K562 (cell line): ENCODE data around the gene COL23A1. TPM values are rescaled to one million over a fixed set of nuclear protein-coding genes. Genes with fewer than 3 reads are reported as not detected.

Experiments
- ATAC-seq: fragments of 200-7000 bp; cut with Tn5 transposase; 3 replicates; pipeline ENCODE4 v1.9.1; 2020; ENCODE audit warnings: moderate library complexity
- BruUV-seq: library from RNA; stranded (reverse); fragments of 400-500 nt; replicated peaks from 2 replicates; lab custom pipeline; 2021; lab: Mats Ljungman, UMichigan
- CTCF ChIA-PET: fragments of 300-600 bp; formaldehyde crosslinking; extraction: SDS; loops from one replicate; lab custom pipeline; 2021; ENCODE audit warnings: low intra/inter-chr PET ratio; lab: Yijun Ruan, JAX
- POLR2A ChIA-PET: fragments of 300-600, 350-650 bp; sonication (Branson Sonifier 250); formaldehyde crosslinking; extraction: SDS; loops from one replicate; lab custom pipeline; 2021; ENCODE audit warnings: antibody characterized with exemption, inconsistent platforms; lab: Yijun Ruan, JAX
- DNase-seq, 4 experiments: peaks; one replicate each; pipeline versions ENCODE4 v3.0.0 to v3.0.0-alpha.2; 2011 to 2018; ENCODE audit warnings: low spot score in 3 of 4, mixed read lengths in 3 of 4; ENCODE audit errors: extremely low read depth in 1 of 4
- FAIRE-seq: peaks from 2 replicates; lab custom pipeline; 2011; peaks lifted over from hg19 to GRCh38; lab: Jason Lieb, UNC
- H2AFZ ChIP-seq: 2 replicates; pipeline ENCODE4 v1.6.0; 2011; ENCODE audit warnings: low read depth, low read length, control low read depth, inconsistent platforms
- H3K27ac ChIP-seq: fragments of 200-600 bp; 3 replicates; pipeline ENCODE4 v1.8.0; 2011; ENCODE audit warnings: low read depth, mild to moderate bottlenecking, control low read depth, inconsistent platforms, low read length, moderate library complexity, mixed read lengths; ENCODE audit errors: extremely low read depth
- H3K27me3 ChIP-seq, 2 experiments: fragments of 300-600 bp in 1 of 2; 2 replicates in 1 of 2; 3 replicates in 1 of 2; pipeline versions ENCODE4 v1.6.0 to v1.8.0; 2011; ENCODE audit warnings: inconsistent platforms in 2 of 2, low read length in 2 of 2, mild to moderate bottlenecking in 1 of 2, mixed read lengths in 1 of 2, moderate library complexity in 1 of 2; ENCODE audit not compliant: control insufficient read depth in 2 of 2, insufficient read depth in 2 of 2
- H3K36me3 ChIP-seq: fragments of 300-600 bp; 3 replicates; pipeline ENCODE4 v1.8.0; 2011; ENCODE audit warnings: mild to moderate bottlenecking, low read length, inconsistent platforms; ENCODE audit not compliant: control insufficient read depth, insufficient read depth
- H3K4me1 ChIP-seq, 2 experiments: fragments of 200-600 bp in 1 of 2; replicated peaks in 1 of 2; 2 replicates in 1 of 2; 3 replicates in 1 of 2; pipeline versions ENCODE4 v1.5.1 to v1.8.0; 2011; ENCODE audit warnings: inconsistent platforms in 2 of 2, low read length in 2 of 2, mild to moderate bottlenecking in 1 of 2, mixed read lengths in 1 of 2, moderate library complexity in 1 of 2; ENCODE audit not compliant: control insufficient read depth in 2 of 2, insufficient read depth in 2 of 2
- H3K4me2 ChIP-seq: 2 replicates; pipeline ENCODE4 v1.6.1; 2011; ENCODE audit warnings: low read length, control low read depth, inconsistent platforms, mixed read lengths; ENCODE audit not compliant: insufficient read depth
- H3K4me3 ChIP-seq: fragments of 200-600 bp; sonication (generic), shearing (Covaris generic); 2 replicates; pipeline ENCODE4 v1.5.1; 2016; ENCODE audit warnings: control low read depth, inconsistent platforms
- H3K79me2 ChIP-seq: fragments of 200-600 bp; 3 replicates; pipeline ENCODE4 v1.8.0; 2011; ENCODE audit warnings: low read length, inconsistent platforms; ENCODE audit not compliant: control insufficient read depth, insufficient read depth
- H3K9ac ChIP-seq, 2 experiments: 2 replicates each; pipeline versions ENCODE4 v1.6.0 to v1.6.1; 2011; ENCODE audit warnings: low read depth in 2 of 2, low read length in 2 of 2, control low read depth in 1 of 2, inconsistent platforms in 1 of 2, mild to moderate bottlenecking in 1 of 2, mixed read lengths in 1 of 2; ENCODE audit not compliant: insufficient read depth in 1 of 2
- H3K9me1 ChIP-seq: one replicate; pipeline ENCODE4 v1.6.0; 2011; ENCODE audit warnings: inconsistent platforms, mild to moderate bottlenecking, low read length, moderate library complexity; ENCODE audit not compliant: control insufficient read depth, insufficient read depth
- H3K9me3 ChIP-seq: replicated peaks from 2 replicates; pipeline ENCODE4 v1.5.1; 2011; ENCODE audit warnings: low read depth, low read length, inconsistent platforms; ENCODE audit not compliant: control insufficient read depth, insufficient read depth
- H4K20me1 ChIP-seq: replicated peaks from 2 replicates; pipeline ENCODE4 v1.6.1; 2011; ENCODE audit warnings: low read length, inconsistent platforms, mixed read lengths; ENCODE audit not compliant: control insufficient read depth, insufficient read depth
- FOXP1 ChIP-seq: sonication (generic); formaldehyde crosslinking; IDR thresholded peaks from 2 replicates; pipeline ENCODE4 v1.8.0; 2022; ENCODE audit warnings: mild to moderate bottlenecking, missing genetic modification reagents
- GATA2 ChIP-seq: sonication (generic); formaldehyde crosslinking; IDR thresholded peaks from 2 replicates; pipeline ENCODE4 v1.4.0; 2020; ENCODE audit warnings: mild to moderate bottlenecking, missing genetic modification reagents
- HDAC1 ChIP-seq, 2 experiments: fragments of 450-650 bp; IDR thresholded peaks; 2 replicates each; pipeline ENCODE4 v1.6.1; 2016 to 2017; ENCODE audit warnings: inconsistent platforms in 1 of 2, mild to moderate bottlenecking in 1 of 2, moderate library complexity in 1 of 2
- MEF2A ChIP-seq: IDR thresholded peaks from 2 replicates; pipeline ENCODE4 v1.6.1; 2011; ENCODE audit warnings: low read depth, mild to moderate bottlenecking, low read length, moderate library complexity; ENCODE audit not compliant: control insufficient read depth
- NFYB ChIP-seq: IDR thresholded peaks from 2 replicates; pipeline ENCODE4 v1.6.1; 2011; ENCODE audit warnings: mild to moderate bottlenecking, moderate library complexity; ENCODE audit not compliant: insufficient read length; ENCODE audit errors: extremely low read depth
- NONO ChIP-seq, 2 experiments: fragments of 200-400 bp in 1 of 2; fragments of 450-650 bp in 1 of 2; formaldehyde crosslinking in 1 of 2; IDR thresholded peaks; 2 replicates each; pipeline ENCODE4 v1.6.1; 2017; ENCODE audit warnings: low read depth in 2 of 2, mild to moderate bottlenecking in 2 of 2, moderate library complexity in 2 of 2, low read length in 1 of 2
- OTX1 ChIP-seq: fragments of 450-650 bp; formaldehyde crosslinking; IDR thresholded peaks from 2 replicates; pipeline ENCODE4 v1.4.0; 2022; ENCODE audit warnings: mild to moderate bottlenecking
- PHB2 ChIP-seq: fragments of 450-650 bp; IDR thresholded peaks from 2 replicates; pipeline ENCODE4 v1.6.1; 2017; ENCODE audit warnings: low read depth
- PRMT5 ChIP-seq: sonication (generic); formaldehyde crosslinking; IDR thresholded peaks from 2 replicates; pipeline ENCODE4 v1.5.0; 2020; ENCODE audit warnings: missing genetic modification reagents
- SIX5 ChIP-seq, 2 experiments: IDR thresholded peaks; 2 replicates each; pipeline ENCODE4 v1.6.1; 2011; ENCODE audit warnings: low read length in 2 of 2, borderline replicate concordance in 1 of 2, low read depth in 1 of 2, mild to moderate bottlenecking in 1 of 2, moderate library complexity in 1 of 2; ENCODE audit not compliant: insufficient read depth in 1 of 2
- TBP ChIP-seq: optimal IDR thresholded peaks from 2 replicates; pipeline ENCODE3; 2011; ENCODE audit warnings: low read depth, low read length, improper control_type of control experiment
- ZNF140 ChIP-seq: fragments of 250-450 bp; sonication (Bioruptor Pico); IDR thresholded peaks from 2 replicates; pipeline ENCODE4 v1.8.0; 2021; ENCODE audit warnings: moderate library complexity, mild to moderate bottlenecking, inconsistent platforms
- ZNF311 ChIP-seq: fragments of 250-450 bp; sonication (Bioruptor Pico); IDR thresholded peaks from 2 replicates; pipeline ENCODE4 v1.4.0; 2020; ENCODE audit warnings: mild to moderate bottlenecking, moderate library complexity
- ZNF444 ChIP-seq: fragments of 250-450 bp; sonication (Bioruptor Pico); IDR thresholded peaks from 2 replicates; pipeline ENCODE4 v1.4.0; 2020; ENCODE audit warnings: mild to moderate bottlenecking, moderate library complexity
- ZNF764 ChIP-seq: fragments of 250-450 bp; sonication (Bioruptor Pico); IDR thresholded peaks from 2 replicates; pipeline ENCODE4 v1.4.0; 2020; ENCODE audit warnings: low read depth, mild to moderate bottlenecking, moderate library complexity
- whole genome bisulfite sequencing: fragments of 100-300 bp; shearing (Covaris generic); methylation state at CpG from one replicate; pipeline ENCODE4 v1.1.6; 2016; ENCODE audit warnings: low coverage, mixed read lengths; ENCODE audit not compliant: insufficient coverage; ENCODE audit errors: missing lambda C conversion rate; 5-methylcytosine and 5-hydroxymethylcytosine counted together
- in situ Hi-C: fragments of 300-500 bp; cut with MboI; formaldehyde crosslinking; loops from 4 replicates; pipeline ENCODE4 v1.15.0; 2018; ENCODE audit warnings: inconsistent platforms, mixed read lengths
- intact Hi-C: fragments of 100-400 bp; cut with micrococcal nuclease; formaldehyde crosslinking; loops from 2 replicates; pipeline ENCODE4 v1.14.2; 2022
- polyA plus RNA-seq, 8 experiments: library from polyadenylated mRNA; depleted of rRNA in 4 of 8; stranded (reverse) in 5 of 8; unstranded in 3 of 8; fragments of >200 nt; fragmentation: Nextera tagmentation in 2 of 8; fragmentation: Illumina TruSeq in 1 of 8; extraction: Ambion mirVana in 2 of 8; extraction: Trizol in 1 of 8; gene quantifications; 2 replicates each; pipeline versions ENCODE4 v1.2.1 to v1.2.3, GENCODE V29; 2011 to 2014; ENCODE audit warnings: inconsistent platforms in 1 of 8, missing spikeins in 1 of 8
- total RNA-seq, 7 experiments: library from RNA; depleted of rRNA in 6 of 7; stranded (reverse); fragments of >200 nt in 6 of 7; fragmentation: Illumina TruSeq in 2 of 7; extraction: Trizol in 2 of 7; gene quantifications; 2 replicates each; pipeline versions ENCODE4 v1.2.1 to v1.2.3, GENCODE V29; 2011 to 2021; ENCODE audit warnings: low replicate concordance in 1 of 7

COL23A1 gene
- total and polyA plus RNA-seq, 9 of the 15 experiments (the other 6 are each of a cell fraction or from before 2014, with no cell fraction given): 0.09 TPM; not detected in 8

DNA sequence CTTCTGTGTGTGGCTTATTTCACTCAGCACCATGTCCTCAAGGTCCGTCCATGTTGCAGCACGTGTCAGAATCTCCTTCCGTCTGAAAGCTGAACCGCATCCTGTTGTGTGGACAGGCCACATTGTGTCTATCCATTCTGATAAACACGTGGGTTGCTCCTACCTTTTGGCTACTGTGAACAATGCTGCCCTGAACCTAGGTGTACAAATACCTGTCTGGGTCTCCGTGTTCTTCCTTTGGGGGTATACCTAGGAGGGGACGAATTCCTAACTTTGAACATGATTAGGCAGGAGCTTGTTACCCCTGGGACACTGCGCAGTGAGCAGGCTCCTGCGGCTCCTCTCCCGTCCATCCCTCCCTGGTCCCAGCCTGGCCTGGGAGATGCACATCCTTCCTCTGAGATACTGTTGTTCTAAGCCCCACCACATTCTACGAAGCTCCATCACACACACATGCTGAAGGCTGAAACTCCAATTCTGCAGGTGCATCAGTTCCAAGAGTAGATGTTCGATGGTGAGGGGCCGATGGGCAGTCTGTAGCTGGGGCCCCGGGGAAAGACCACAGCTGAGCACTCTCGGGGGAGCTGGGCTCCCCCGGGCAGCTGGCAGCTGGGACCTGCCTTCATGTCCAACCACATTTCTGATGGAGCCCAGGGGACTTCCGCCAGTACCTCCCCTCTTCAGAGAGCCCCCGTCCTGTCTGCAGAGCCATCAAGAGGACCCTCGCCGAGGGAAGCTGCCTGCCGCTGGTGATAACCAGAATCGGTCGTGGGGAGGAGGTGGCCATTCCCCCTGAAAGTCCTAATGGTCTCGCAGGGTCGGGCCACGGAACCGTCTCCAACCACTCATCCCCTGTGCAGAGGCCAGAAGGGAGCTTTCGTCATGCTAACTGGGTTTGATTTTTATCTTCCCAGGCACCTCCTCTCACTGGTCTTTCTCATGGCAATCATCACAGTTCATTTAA lies 120.9 kb downstream of the COL23A1 start:
- no peak overlapping the region for H2AFZ ChIP-seq
- no peak overlapping the region for H3K4me3 ChIP-seq
- H4K20me1 ChIP-seq: no peaks in the 10 kb centered on the region; the same call in 1 of the 2 replicates
- H3K4me2 ChIP-seq: no peak overlapping the region
- DNase-seq (no peak), ATAC-seq (no peak; the same call in 2 of the 3 replicates), FAIRE-seq (no peak)
- H3K79me2 ChIP-seq: no peaks in the 10 kb centered on the region
- no peaks in the 10 kb centered on the region for H3K36me3 ChIP-seq
- no peaks in the 10 kb centered on the region for H3K9me1 ChIP-seq
- H3K9ac ChIP-seq: no peak overlapping the region
- peaks cover 0 to 14% of the 10 kb centered on the region in 2 experiments; a peak in 2 of 5 replicates for H3K4me1 ChIP-seq
- in situ Hi-C loops (no loop called here), intact Hi-C loops (no loop called here)
- H3K9me3 ChIP-seq: no peaks in the 10 kb centered on the region
- 17% methylated on average over 26 of the region's 28 CpGs for WGBS
- H3K27me3 ChIP-seq: peaks cover 13 to 38% of the 10 kb centered on the region in 2 experiments
- CTCF ChIA-PET: no interaction called here
- POLR2A ChIA-PET: interaction anchor here (0.7 to 3.6 kb wide), 6 partner anchors 8 to 162 kb away, joined by 3 to 21 read pairs (median 4); no protein-coding TSS in a partner anchor
- no peak overlapping the region for H3K27ac ChIP-seq
- no peak for TF ChIP-seq PRMT5 (CRISPR knock-in tag)
- 0 out of 2 replicates have a peak, but pooled peaks have one; percentile 15 for TF ChIP-seq GATA2 (CRISPR knock-in tag)
- BruUV-seq: no TSS peak

DNA sequence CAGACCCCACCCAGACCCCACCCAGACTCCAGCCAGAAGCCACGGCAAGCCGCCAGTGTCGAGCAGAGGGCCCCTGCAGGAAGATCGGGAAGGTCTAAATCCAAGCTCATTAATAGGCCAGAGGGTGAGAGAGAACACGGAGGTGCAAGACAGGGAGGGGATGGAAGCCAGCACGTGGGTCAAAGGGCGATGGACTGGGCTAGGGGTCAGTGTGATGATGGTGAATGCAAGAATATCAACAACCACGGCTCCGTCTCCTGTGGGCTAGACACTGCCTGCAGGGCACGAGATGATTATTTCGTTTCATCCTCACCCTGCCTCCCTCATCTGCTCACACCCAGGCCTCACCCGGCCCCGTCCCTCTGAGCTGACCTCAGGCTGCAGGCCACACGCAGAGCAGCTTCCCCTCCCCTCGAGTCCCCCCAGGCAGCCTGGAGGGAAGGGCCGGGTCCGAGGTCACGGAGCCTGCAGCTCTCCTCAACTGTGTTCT lies 122.0 kb downstream of the COL23A1 start:
- H3K4me3 ChIP-seq: no peak overlapping the region
- BruUV-seq: no TSS peak
- no peak overlapping the region for H3K27ac ChIP-seq
- no peaks in the 10 kb centered on the region; the same call in 1 of the 2 replicates for H4K20me1 ChIP-seq
- ChIA-PET POLR2A (interaction anchor here (0.6 to 1.9 kb wide), 3 partner anchors 11 to 22 kb away, joined by 3 to 5 read pairs (median 4); no protein-coding TSS in a partner anchor), CTCF (no interaction called here)
- FAIRE-seq (no peak), ATAC-seq (no peak), DNase-seq (no peak)
- in situ Hi-C loops: no loop called here
- H3K9me3 ChIP-seq: no peaks in the 10 kb centered on the region
- intact Hi-C loops: no loop called here
- no peaks in the 10 kb centered on the region for H3K36me3 ChIP-seq
- no peaks in the 10 kb centered on the region for H3K9me1 ChIP-seq
- no peak overlapping the region for H3K4me2 ChIP-seq
- no peak overlapping the region for H3K9ac ChIP-seq
- H3K79me2 ChIP-seq: no peaks in the 10 kb centered on the region
- H2AFZ ChIP-seq: no peak overlapping the region
- peaks cover 13 to 44% of the 10 kb centered on the region in 2 experiments; a peak in 4 of 5 replicates for H3K27me3 ChIP-seq
- H3K4me1 ChIP-seq: peaks cover 0 to 14% of the 10 kb centered on the region in 2 experiments; a peak in 2 of 5 replicates
- 36% methylated on average over 14 of the region's 18 CpGs for WGBS
- TF ChIP-seq ZNF140: no peak
- no peak for TF ChIP-seq MEF2A
- no peak for TF ChIP-seq NONO (IDR thresholded peaks at IDR 0.05; ENCODE audit: low read depth in 2 of 2, low read length in 1 of 2)
- TF ChIP-seq SIX5 (IDR thresholded peaks at IDR 0.05; ENCODE audit: borderline replicate concordance in 1 of 2, insufficient read depth in 1 of 2, low read depth in 1 of 2, low read length in 2 of 2): no peak
- TF ChIP-seq ZNF444 (CRISPR knock-in tag): no peak
- TF ChIP-seq TBP: no peak
- TF ChIP-seq FOXP1 (CRISPR knock-in tag): no peak
- TF ChIP-seq ZNF764 (CRISPR knock-in tag): no peak
- TF ChIP-seq OTX1 (CRISPR knock-in tag): no peak
- TF ChIP-seq PHB2: no peak
- TF ChIP-seq ZNF311: no peak
- no peak for TF ChIP-seq NFYB
- TF ChIP-seq HDAC1 (IDR thresholded peaks at IDR 0.05): no peak
